Measurements from ENCODE around the gene TSPAN1.

The TSPAN1 gene

GRCh38 chr1:46174448-46175231, at the start of gene TSPAN1:
TSPAN1 (plus strand) TSS chr1:46175087; CDS start chr1:46181108, 6,021 bp downstream.
- Histone ChIP-seq H4K20me1 (no peaks in the 10 kb centered on the region), H3K9ac (no peak within 1 kb of the TSS), H3K4me3 (no peak within 1 kb of the TSS), H3K4me2 (peak within 1 kb of the TSS in 7 of 11 experiments; percentile 12 to 97 (median 93); a peak in 10 of 22 replicates), H3K27me3 (no peaks in the 10 kb centered on the region), H3K36me3 (no peaks in the 10 kb centered on the region), H3K27ac (no peak within 1 kb of the TSS), H3K4me1 (peaks cover 44 to 77% (median 57%) of the 10 kb centered on the region in 10 experiments), H3K9me3 (replicated peaks in 1 of 11) (no peaks in the 10 kb centered on the region)
- no peak for TF ChIP-seq Cebpa-rat (IDR thresholded peaks at IDR 0.05)

- no peak for TF ChIP-seq Cebpa-rat (IDR thresholded peaks at IDR 0.05)
- Histone ChIP-seq H3K27ac (no peak overlapping the region), H3K36me3 (peaks cover 0 to 30% (median 12%) of the 10 kb centered on the region in 11 experiments; a peak in 11 of 22 replicates), H3K4me3 (peak overlapping the region in 3 of 10 experiments; percentile 85 to 91 (median 91); a peak in 2 of 20 replicates), H3K9me3 (replicated peaks in 1 of 11) (no peaks in the 10 kb centered on the region), H3K4me1 (peaks cover 12 to 27% (median 22%) of the 10 kb centered on the region in 10 experiments), H3K9ac (no peak overlapping the region), H3K4me2 (peak overlapping the region in 10 of 11 experiments; percentile 72 to 89 (median 78); a peak in 17 of 22 replicates), H4K20me1 (peaks cover 0 to 16% (median 4%) of the 10 kb centered on the region in 11 experiments; a peak in 6 of 22 replicates), H3K27me3 (no peaks in the 10 kb centered on the region)
These were observed 46.5 kb upstream of the TSPAN1 start for GRCh38 chr1:46128344-46128743.

- Histone ChIP-seq H3K9me3 (replicated peaks in 1 of 11) (no peaks in the 10 kb centered on the region), H3K4me1 (peaks cover 28 to 45% (median 37%) of the 10 kb centered on the region in 10 experiments), H3K36me3 (peaks cover 0 to 30% (median 12%) of the 10 kb centered on the region in 11 experiments; a peak in 11 of 22 replicates), H3K9ac (peak overlapping the region; percentile 69 to 99 (median 95); a peak in 21 of 22 replicates), H3K27me3 (no peaks in the 10 kb centered on the region), H3K27ac (peak overlapping the region in 9 of 11 experiments; percentile 50 to 99 (median 97); a peak in 18 of 22 replicates), H3K4me2 (peak overlapping the region; percentile 72 to 93 (median 81); a peak in 21 of 22 replicates), H4K20me1 (peaks cover 0 to 13% (median 0%) of the 10 kb centered on the region in 11 experiments; a peak in 5 of 22 replicates), H3K4me3 (peak overlapping the region; percentile 66 to 95 (median 87))
- no peak for TF ChIP-seq Cebpa-rat (IDR thresholded peaks at IDR 0.05)
These were observed 44.8 kb upstream of the TSPAN1 start for GRCh38 chr1:46130121-46130520.

- Histone ChIP-seq H3K4me3 (peak overlapping the region; percentile 66 to 95 (median 87)), H4K20me1 (peaks cover 0 to 13% (median 0%) of the 10 kb centered on the region in 11 experiments; a peak in 5 of 22 replicates), H3K27me3 (no peaks in the 10 kb centered on the region), H3K4me2 (peak overlapping the region; percentile 72 to 93 (median 81)), H3K9me3 (replicated peaks in 1 of 11) (no peaks in the 10 kb centered on the region), H3K36me3 (peaks cover 0 to 30% (median 12%) of the 10 kb centered on the region in 11 experiments; a peak in 11 of 22 replicates), H3K27ac (peak overlapping the region in 10 of 11 experiments; percentile 41 to 99 (median 96); a peak in 19 of 22 replicates), H3K9ac (peak overlapping the region; percentile 69 to 99 (median 95)), H3K4me1 (peaks cover 28 to 48% (median 38%) of the 10 kb centered on the region in 10 experiments)
- TF ChIP-seq Cebpa-rat (IDR thresholded peaks at IDR 0.05): no peak
These were observed 44.3 kb upstream of the TSPAN1 start for GRCh38 chr1:46130606-46131005.

GRCh38 chr1:46131093-46131492, 43.8 kb upstream of the TSPAN1 start:
- Histone ChIP-seq H3K4me2 (peak overlapping the region; percentile 72 to 93 (median 81)), H3K27me3 (no peaks in the 10 kb centered on the region), H3K4me3 (peak overlapping the region; percentile 66 to 95 (median 87)), H3K9ac (peak overlapping the region; percentile 69 to 99 (median 95)), H3K27ac (peak overlapping the region in 10 of 11 experiments; percentile 41 to 99 (median 96); a peak in 19 of 22 replicates), H3K9me3 (replicated peaks in 1 of 11) (no peaks in the 10 kb centered on the region), H4K20me1 (peaks cover 0 to 13% (median 0%) of the 10 kb centered on the region in 11 experiments; a peak in 5 of 22 replicates), H3K36me3 (peaks cover 0 to 27% (median 11%) of the 10 kb centered on the region in 11 experiments; a peak in 11 of 22 replicates), H3K4me1 (peaks cover 28 to 48% (median 38%) of the 10 kb centered on the region in 10 experiments)
- no peak for TF ChIP-seq Cebpa-rat (IDR thresholded peaks at IDR 0.05)

- H3K9me3 ChIP-seq (replicated peaks in 1 of 11): no peaks in the 10 kb centered on the region
- peak overlapping the region; percentile 93 to 99 (median 98) for H3K27ac ChIP-seq
- H3K36me3 ChIP-seq: peaks cover 0 to 18% (median 5%) of the 10 kb centered on the region in 11 experiments; a peak in 7 of 22 replicates
- H3K9ac ChIP-seq: peak overlapping the region; percentile 89 to 99 (median 96)
- H3K4me1 ChIP-seq: peaks cover 28 to 48% (median 38%) of the 10 kb centered on the region in 10 experiments
- no peaks in the 10 kb centered on the region for H3K27me3 ChIP-seq
- peak overlapping the region; percentile 71 to 91 (median 80) for H3K4me2 ChIP-seq
- TF ChIP-seq Cebpa-rat (IDR thresholded peaks at IDR 0.05): no peak
- peak overlapping the region; percentile 66 to 95 (median 87) for H3K4me3 ChIP-seq
- peaks cover 0 to 13% (median 0%) of the 10 kb centered on the region in 11 experiments; a peak in 5 of 22 replicates for H4K20me1 ChIP-seq
These were observed 43.0 kb upstream of the TSPAN1 start for GRCh38 chr1:46131712-46132528.

- Histone ChIP-seq H4K20me1 (peaks cover 0 to 12% (median 0%) of the 10 kb centered on the region in 11 experiments; a peak in 4 of 22 replicates), H3K4me2 (peak within 1 kb of the TSS; percentile 85 to 98 (median 91)), H3K27ac (peak within 1 kb of the TSS; percentile 93 to 99 (median 98)), H3K4me3 (peak within 1 kb of the TSS; percentile 66 to 95 (median 87)), H3K4me1 (peaks cover 28 to 45% (median 38%) of the 10 kb centered on the region in 10 experiments), H3K9me3 (replicated peaks in 1 of 11) (no peaks in the 10 kb centered on the region), H3K27me3 (no peaks in the 10 kb centered on the region), H3K9ac (peak within 1 kb of the TSS; percentile 89 to 99 (median 96)), H3K36me3 (peaks cover 0 to 11% (median 5%) of the 10 kb centered on the region in 11 experiments; a peak in 7 of 22 replicates)
- no peak for TF ChIP-seq Cebpa-rat (IDR thresholded peaks at IDR 0.05)
These were observed 42.2 kb upstream of the TSPAN1 start, which contains the start of gene PIK3R3 for GRCh38 chr1:46132529-46133180. PIK3R3 (minus strand) TSS chr1:46132629; CDS start chr1:46131952, 677 bp downstream.

All from BLaER1 treated with 17β-estradiol and CSF1 and Interleukin-3, amounts not matched to agents 10 nM and 100 nM (cell line).